SH-SY5Y (cell line): ENCODE measurements around the gene TCF25.

ENCODE experiments used
- GATA2 ChIP-seq: IDR thresholded peaks from 2 replicates; pipeline ENCODE4 v1.6.1; 2011; ENCODE audit warnings: mild to moderate bottlenecking, low read depth, low read length
- GATA3 ChIP-seq: IDR thresholded peaks from 2 replicates; pipeline ENCODE4 v1.6.1; 2011; ENCODE audit warnings: low read depth, mild to moderate bottlenecking, low read length, moderate library complexity

- TF ChIP-seq GATA2 = no peak
- TF ChIP-seq GATA3 = no peak
Measured at GRCh38 chr16:89938175-89938885, 64.9 kb downstream of the TCF25 start.
